Peyer's patch (tissue), 4 donors: ENCODE data around the gene ATG9A. TPM values are rescaled to one million over a fixed set of nuclear protein-coding genes. Genes with fewer than 3 reads are reported as not detected.

Source experiments
- DNase-seq, 3 donors: peaks; one replicate each; pipeline ENCODE4 v3.0.0-alpha.2; 2017 to 2019
- H3K27ac ChIP-seq, 4 donors: fragments of 200-600 bp; sonication (generic); one replicate each; pipeline ENCODE4 v1.5.1; 2016 to 2019
- H3K27me3 ChIP-seq, 2 donors: fragments of 200-600 bp; sonication (generic); one replicate each; pipeline ENCODE4 v1.5.1; 2019
- H3K36me3 ChIP-seq, 3 donors: fragments of 200-600 bp; sonication (generic); one replicate each; pipeline ENCODE4 v1.5.1; 2016 to 2019
- H3K4me1 ChIP-seq, 4 donors: fragments of 200-600 bp; sonication (generic); one replicate each; pipeline ENCODE4 v1.5.1; 2016 to 2019
- H3K4me3 ChIP-seq, 4 donors: fragments of 200-600 bp; sonication (generic); 1 replicate in 3 of 4; 2 replicates in 1 of 4; pipeline ENCODE4 v1.5.1; 2016 to 2019; ENCODE audit warnings: mild to moderate bottlenecking in 1 of 4
- H3K9me3 ChIP-seq, 4 donors: fragments of 200-600 bp; sonication (generic); one replicate each; pipeline ENCODE4 v1.5.1; 2016 to 2019; ENCODE audit warnings: mild to moderate bottlenecking in 1 of 4
- POLR2A ChIP-seq, 2 donors: fragments of 450-650 bp; IDR thresholded peaks; one replicate each; pipeline ENCODE4 v1.5.1; 2017; ENCODE audit warnings: antibody characterized with exemption in 2 of 2, mild to moderate bottlenecking in 2 of 2, moderate library complexity in 2 of 2
- total RNA-seq, 4 donors: library from RNA; depleted of rRNA; stranded (reverse); fragments of >200 nt; gene quantifications; one replicate each; pipeline ENCODE4 v1.1.0, GENCODE V29; 2016
- TF ChIP-seq, protein P1 (sequence below), 6 experiments: fragments of 450-650 bp in 4 of 6; fragments of 200-600 bp in 2 of 6; sonication (generic) in 1 of 6; IDR thresholded peaks; one replicate each; pipeline ENCODE4 v1.5.1; 2017 to 2019; ENCODE audit warnings: antibody characterized with exemption in 6 of 6, mild to moderate bottlenecking in 3 of 6, moderate library complexity in 1 of 6

Gene ATG9A
- total RNA-seq, 4 donors from 2014 or later = 23.1 to 107 (median 96.0) TPM

DNA sequence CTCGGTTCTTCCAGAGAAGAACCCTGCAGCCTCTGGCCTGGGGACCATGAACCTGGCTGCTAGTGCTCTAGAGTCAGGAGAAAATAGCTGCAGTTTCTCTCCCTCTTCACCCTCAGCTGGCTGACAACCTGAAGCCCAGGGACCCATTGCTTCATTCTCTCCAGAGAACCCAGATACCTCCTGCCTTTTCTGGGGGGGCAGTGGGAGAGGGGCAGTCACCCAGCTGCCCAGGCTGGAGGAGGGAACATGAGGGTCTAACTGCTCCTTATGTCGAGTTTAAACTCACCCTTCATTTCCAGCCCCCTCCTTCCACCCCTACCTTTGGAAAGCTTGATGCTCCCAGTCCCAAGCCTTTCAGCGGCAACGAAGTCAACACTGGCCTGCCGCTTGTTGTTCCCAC, 30.5 kb downstream of the ATG9A start:
- Histone ChIP-seq H3K36me3 (no peaks in the 10 kb centered on the region), H3K4me3 (no peak overlapping the region), H3K27ac (no peak overlapping the region), H3K9me3 (no peaks in the 10 kb centered on the region), H3K4me1 (no peaks in the 10 kb centered on the region), H3K27me3 (no peaks in the 10 kb centered on the region)
- TF ChIP-seq, protein P1, sequence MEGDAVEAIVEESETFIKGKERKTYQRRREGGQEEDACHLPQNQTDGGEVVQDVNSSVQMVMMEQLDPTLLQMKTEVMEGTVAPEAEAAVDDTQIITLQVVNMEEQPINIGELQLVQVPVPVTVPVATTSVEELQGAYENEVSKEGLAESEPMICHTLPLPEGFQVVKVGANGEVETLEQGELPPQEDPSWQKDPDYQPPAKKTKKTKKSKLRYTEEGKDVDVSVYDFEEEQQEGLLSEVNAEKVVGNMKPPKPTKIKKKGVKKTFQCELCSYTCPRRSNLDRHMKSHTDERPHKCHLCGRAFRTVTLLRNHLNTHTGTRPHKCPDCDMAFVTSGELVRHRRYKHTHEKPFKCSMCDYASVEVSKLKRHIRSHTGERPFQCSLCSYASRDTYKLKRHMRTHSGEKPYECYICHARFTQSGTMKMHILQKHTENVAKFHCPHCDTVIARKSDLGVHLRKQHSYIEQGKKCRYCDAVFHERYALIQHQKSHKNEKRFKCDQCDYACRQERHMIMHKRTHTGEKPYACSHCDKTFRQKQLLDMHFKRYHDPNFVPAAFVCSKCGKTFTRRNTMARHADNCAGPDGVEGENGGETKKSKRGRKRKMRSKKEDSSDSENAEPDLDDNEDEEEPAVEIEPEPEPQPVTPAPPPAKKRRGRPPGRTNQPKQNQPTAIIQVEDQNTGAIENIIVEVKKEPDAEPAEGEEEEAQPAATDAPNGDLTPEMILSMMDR (IDR thresholded peaks at IDR 0.05) = no peak
- TF ChIP-seq POLR2A (IDR thresholded peaks at IDR 0.05) = no peak
- peak in 1 of 3 donors; percentile 26 for DNase-seq

GRCh38 chr2:219197388-219197787, 32.0 kb downstream of the ATG9A start:
- DNase-seq = no peak
- no peaks in the 10 kb centered on the region for H3K27me3 ChIP-seq
- H3K4me1 ChIP-seq = no peaks in the 10 kb centered on the region
- no peak overlapping the region for H3K4me3 ChIP-seq
- H3K9me3 ChIP-seq = no peaks in the 10 kb centered on the region
- no peaks in the 10 kb centered on the region for H3K36me3 ChIP-seq
- no peak for TF ChIP-seq POLR2A (IDR thresholded peaks at IDR 0.05)
- TF ChIP-seq, protein P1 (IDR thresholded peaks at IDR 0.05) = no peak
- no peak overlapping the region for H3K27ac ChIP-seq

DNA sequence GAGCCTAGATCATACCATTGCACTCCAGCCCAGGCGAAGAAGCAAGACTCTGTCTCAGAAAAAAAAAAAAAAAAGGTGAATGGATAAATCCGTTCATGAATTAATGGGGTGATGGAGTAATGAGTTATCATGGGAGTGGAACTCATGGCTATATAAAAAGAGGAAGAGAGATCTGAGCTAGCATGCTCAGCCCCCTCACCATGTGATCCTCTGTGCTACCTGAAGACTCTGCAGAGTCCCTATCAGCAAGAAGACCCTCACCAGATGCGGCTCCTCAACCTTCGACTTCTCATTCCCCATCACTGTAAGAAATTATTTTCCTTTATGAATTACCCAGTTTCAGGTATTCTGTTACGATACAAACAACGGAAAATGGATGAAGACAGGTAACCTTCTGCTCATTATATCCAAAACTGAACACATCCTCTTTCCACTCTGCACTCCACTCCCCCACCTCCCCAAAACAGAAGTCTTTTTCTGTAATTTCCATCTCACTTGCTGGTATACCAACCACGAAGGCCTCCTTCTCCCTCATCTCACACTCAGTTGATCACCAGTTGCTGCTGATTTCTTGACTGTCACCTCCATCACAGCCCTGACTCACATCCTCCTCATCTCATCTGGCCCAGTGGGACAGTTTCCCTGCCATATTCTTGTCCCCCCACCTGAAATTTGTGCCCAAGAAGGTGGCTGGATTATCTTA, 42.5 kb downstream of the ATG9A start:
- H3K4me3 ChIP-seq = no peak overlapping the region
- DNase-seq = peak in 1 of 3 donors; percentile 19
- peaks cover 0 to 28% (median 0%) of the 10 kb centered on the region in 3 donors for H3K36me3 ChIP-seq
- no peak overlapping the region for H3K27ac ChIP-seq
- no peaks in the 10 kb centered on the region for H3K4me1 ChIP-seq
- H3K9me3 ChIP-seq = no peaks in the 10 kb centered on the region
- no peak for TF ChIP-seq POLR2A (IDR thresholded peaks at IDR 0.05)
- TF ChIP-seq, protein P1 (IDR thresholded peaks at IDR 0.05) = no peak
- no peaks in the 10 kb centered on the region for H3K27me3 ChIP-seq

DNA sequence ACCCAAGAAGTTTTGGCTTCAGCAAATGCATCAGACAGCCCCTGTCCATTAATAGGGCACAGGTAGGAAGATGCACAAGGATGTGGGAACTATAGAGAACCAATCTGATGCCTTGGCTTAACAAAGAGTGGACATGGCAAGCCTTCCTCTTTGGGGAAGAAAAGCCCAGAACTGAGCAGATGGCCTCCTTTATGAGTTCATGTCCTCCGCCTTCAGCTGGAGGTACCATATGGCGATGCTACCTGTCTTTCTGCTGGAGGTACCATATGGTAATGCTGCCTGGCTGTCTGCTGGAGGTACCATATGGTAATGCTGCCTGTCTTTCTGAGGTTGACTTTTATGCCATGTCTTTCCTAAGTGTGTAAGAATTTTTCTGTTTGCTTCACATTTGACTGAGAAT, 45.3 kb downstream of the ATG9A start:
- peaks cover 0 to 53% (median 0%) of the 10 kb centered on the region in 3 donors for H3K36me3 ChIP-seq
- H3K27ac ChIP-seq = no peak overlapping the region
- H3K4me3 ChIP-seq = no peak overlapping the region
- H3K9me3 ChIP-seq = no peaks in the 10 kb centered on the region
- TF ChIP-seq POLR2A (IDR thresholded peaks at IDR 0.05) = no peak
- TF ChIP-seq, protein P1 (IDR thresholded peaks at IDR 0.05) = no peak
- no peaks in the 10 kb centered on the region for H3K27me3 ChIP-seq
- DNase-seq = peak in 1 of 3 donors; percentile 13
- H3K4me1 ChIP-seq = peaks cover under 1 to 8% (median 2%) of the 10 kb centered on the region in 4 donors

DNA sequence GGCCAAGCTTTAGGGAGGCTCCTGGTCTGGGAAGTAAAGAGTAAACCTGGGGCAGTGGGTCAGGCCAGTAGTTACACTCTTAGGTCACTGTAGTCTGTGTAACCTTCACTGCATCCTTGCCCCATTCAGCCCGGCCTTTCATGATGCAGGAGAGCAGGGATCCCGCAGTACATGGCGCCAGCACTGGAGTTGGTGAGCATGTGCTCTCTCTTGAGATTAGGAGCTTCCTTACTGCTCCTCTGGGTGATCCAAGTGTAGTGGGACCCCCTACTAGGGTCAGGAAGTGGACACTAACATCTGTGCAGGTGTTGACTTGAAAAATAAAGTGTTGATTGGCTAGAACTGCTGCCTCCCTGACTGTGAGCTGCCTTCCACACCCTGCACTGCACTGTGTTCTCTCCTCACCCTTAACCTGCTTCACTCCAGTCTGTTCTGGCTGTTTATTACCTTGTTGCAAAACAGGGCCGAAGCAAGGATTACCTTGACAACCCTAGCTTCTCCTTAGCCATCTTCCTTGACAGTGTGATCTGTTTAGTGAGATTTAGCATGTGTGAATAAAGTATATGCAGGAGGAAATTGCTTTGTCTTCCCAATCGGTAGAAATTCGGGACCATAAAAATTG, 46.2 kb downstream of the ATG9A start:
- Histone ChIP-seq H3K27me3 (no peaks in the 10 kb centered on the region), H3K4me3 (no peak overlapping the region), H3K9me3 (no peaks in the 10 kb centered on the region), H3K36me3 (peaks cover 0 to 53% (median 0%) of the 10 kb centered on the region in 3 donors), H3K4me1 (peaks cover 3 to 14% (median 6%) of the 10 kb centered on the region in 4 donors), H3K27ac (no peak overlapping the region)
- no peak for TF ChIP-seq POLR2A (IDR thresholded peaks at IDR 0.05)
- TF ChIP-seq, protein P1 (IDR thresholded peaks at IDR 0.05) = no peak
- DNase-seq = peak in 1 of 3 donors; percentile 25
